ENCODE measurements around the gene GDPD3.

DNA sequence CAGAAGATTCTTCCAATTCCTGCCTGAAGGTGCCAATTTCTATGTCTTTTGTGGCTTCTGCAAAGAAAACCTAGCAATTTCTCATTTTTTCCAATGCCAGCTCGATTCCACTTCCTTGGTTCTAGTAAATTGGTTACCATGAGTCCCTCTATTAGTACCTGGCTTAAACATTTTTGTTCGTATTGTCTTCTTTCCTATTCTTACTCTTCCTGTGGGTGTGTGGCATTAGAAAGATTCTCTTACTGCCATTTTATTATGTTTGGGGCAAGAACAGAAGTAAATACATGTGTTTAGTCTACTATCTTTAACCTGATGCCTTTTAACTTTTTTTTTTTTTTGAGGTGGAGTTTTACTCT is 30.0 kb upstream of the GDPD3 start:
- TF ChIP-seq POLR2A (IDR thresholded peaks at IDR 0.05) (no peak), CTCF (IDR thresholded peaks at IDR 0.05) (no peak)
